Measurements from ENCODE around the gene AIFM1.

Gene AIFM1

GRCh38 chrX:130170752-130171445, 5.3 kb upstream of the AIFM1 start:
- in situ Hi-C loops (cut with MboI; ENCODE audit: low sequenced_read_pairs) = no loop called here

- in situ Hi-C loops (cut with MboI; ENCODE audit: low sequenced_read_pairs) = no loop called here
Observed at GRCh38 chrX:130167040-130167439, 1.4 kb upstream of the AIFM1 start.

- in situ Hi-C loops (cut with MboI; ENCODE audit: low sequenced_read_pairs) = no loop called here
Observed at GRCh38 chrX:130166503-130166777, 799 bp upstream of the AIFM1 start.

GRCh38 chrX:130165181-130165702, 399 bp downstream of the AIFM1 start:
- in situ Hi-C loops (cut with MboI; ENCODE audit: low sequenced_read_pairs) = no loop called here

GRCh38 chrX:130163398-130163797, 2.2 kb downstream of the AIFM1 start:
- in situ Hi-C loops (cut with MboI; ENCODE audit: low sequenced_read_pairs) = no loop called here

GRCh38 chrX:130162094-130162735, 3.4 kb downstream of the AIFM1 start:
- in situ Hi-C loops (cut with MboI; ENCODE audit: low sequenced_read_pairs) = no loop called here

- in situ Hi-C loops (cut with MboI; ENCODE audit: low sequenced_read_pairs) = no loop called here
Observed at GRCh38 chrX:130159776-130160175, 5.9 kb downstream of the AIFM1 start.

GRCh38 chrX:130158311-130158710, 7.3 kb downstream of the AIFM1 start:
- in situ Hi-C loops (cut with MboI; ENCODE audit: low sequenced_read_pairs) = no loop called here

- in situ Hi-C loops (cut with MboI; ENCODE audit: low sequenced_read_pairs) = no loop called here
Observed at GRCh38 chrX:130155564-130155963, 10.1 kb downstream of the AIFM1 start.

- in situ Hi-C loops (cut with MboI; ENCODE audit: low sequenced_read_pairs) = no loop called here
Observed at GRCh38 chrX:130147631-130148030, 18.0 kb downstream of the AIFM1 start.

GRCh38 chrX:130145123-130145522, 20.5 kb downstream of the AIFM1 start:
- in situ Hi-C loops (cut with MboI; ENCODE audit: low sequenced_read_pairs) = no loop called here

GRCh38 chrX:130144509-130144908, 21.1 kb downstream of the AIFM1 start:
- in situ Hi-C loops (cut with MboI; ENCODE audit: low sequenced_read_pairs) = no loop called here

- in situ Hi-C loops (cut with MboI; ENCODE audit: low sequenced_read_pairs) = no loop called here
Observed at GRCh38 chrX:130139474-130140201, 26.0 kb downstream of the AIFM1 start.

- in situ Hi-C loops (cut with MboI; ENCODE audit: low sequenced_read_pairs) = no loop called here
Observed at GRCh38 chrX:130136961-130137360, 28.7 kb downstream of the AIFM1 start.

GRCh38 chrX:130136496-130136895, 29.1 kb downstream of the AIFM1 start:
- in situ Hi-C loops (cut with MboI; ENCODE audit: low sequenced_read_pairs) = no loop called here

- in situ Hi-C loops (cut with MboI; ENCODE audit: low sequenced_read_pairs) = no loop called here
Observed at GRCh38 chrX:130130990-130131389, 34.7 kb downstream of the AIFM1 start.

- in situ Hi-C loops (cut with MboI; ENCODE audit: low sequenced_read_pairs) = no loop called here
Observed at GRCh38 chrX:130125091-130125874, 40.4 kb downstream of the AIFM1 start.

- in situ Hi-C loops (cut with MboI; ENCODE audit: low sequenced_read_pairs) = no loop called here
Observed at GRCh38 chrX:130124577-130124976, 41.1 kb downstream of the AIFM1 start.

- in situ Hi-C loops (cut with MboI; ENCODE audit: low sequenced_read_pairs) = no loop called here
Observed at GRCh38 chrX:130121505-130121800, 44.2 kb downstream of the AIFM1 start.

- in situ Hi-C loops (cut with MboI; ENCODE audit: low sequenced_read_pairs) = no loop called here
Observed at GRCh38 chrX:130120746-130121504, 44.7 kb downstream of the AIFM1 start.

GRCh38 chrX:130120321-130120731, 45.3 kb downstream of the AIFM1 start:
- in situ Hi-C loops (cut with MboI; ENCODE audit: low sequenced_read_pairs) = no loop called here

All from hTERT RPE-1 (cell line).